Stimulated activated CD4-positive, alpha-beta T cell treated with anti-CD3 and anti-CD28 coated beads, Interleukin-15, amount 100 ng/mL, for 48 hours (primary cell): ENCODE measurements around the gene OR4C46.
"Not testable (repeated sequence)": the region's sequence is repeated elsewhere in the genome, so short reads cannot be mapped to it uniquely, and the experiment has no call there.

Source experiments
- DNase-seq, 2 donors: peaks; one replicate each; pipeline ENCODE4 v3.0.0-alpha.2; 2020; ENCODE audit warnings: low read depth in 2 of 2

The OR4C46 gene

DNA sequence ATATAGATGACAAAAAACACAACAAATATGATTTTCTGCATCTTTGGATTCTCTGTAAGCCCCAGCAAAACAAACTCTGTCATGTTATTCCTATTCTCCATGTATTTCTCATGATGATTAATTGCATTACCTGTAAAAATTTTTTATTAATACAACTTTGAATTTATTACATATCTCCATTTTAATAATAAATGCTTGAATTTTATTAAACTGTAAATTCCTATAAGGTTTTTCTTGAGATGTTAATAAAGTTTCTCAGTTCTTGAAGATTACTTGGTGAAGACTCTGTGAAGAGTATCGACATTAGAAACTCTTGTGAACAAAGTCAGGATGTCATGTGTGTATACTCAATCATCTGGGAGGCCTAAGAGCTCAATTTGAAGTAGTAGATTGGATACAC lies at the start of gene OR4C46:
Gene OR4C46 (minus strand): TSS at position 101 of the 400 bp plus-strand sequence. CDS start 0 bp downstream, at position 101.
- no peak for DNase-seq

DNA sequence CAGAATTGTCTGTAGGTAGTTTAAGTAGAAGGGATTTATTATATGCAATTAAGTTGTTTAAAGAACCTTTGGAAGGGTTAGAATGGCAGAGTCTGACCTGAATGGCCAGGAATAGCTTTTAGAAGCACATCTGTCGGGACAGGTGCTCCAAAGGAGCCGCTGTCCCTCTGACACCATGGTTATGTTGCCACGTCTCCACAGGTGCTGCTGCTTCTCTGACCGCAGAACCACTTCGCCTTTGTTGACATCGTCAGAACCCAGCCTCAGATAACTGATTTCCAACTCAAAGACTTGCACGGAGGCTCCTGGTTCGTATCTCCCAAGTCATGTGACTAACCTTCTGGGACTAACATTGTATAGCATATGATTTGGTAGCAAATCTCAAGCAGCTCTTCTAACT lies 41.8 kb upstream of the OR4C46 start:
- DNase-seq: not testable (repeated sequence)

DNA sequence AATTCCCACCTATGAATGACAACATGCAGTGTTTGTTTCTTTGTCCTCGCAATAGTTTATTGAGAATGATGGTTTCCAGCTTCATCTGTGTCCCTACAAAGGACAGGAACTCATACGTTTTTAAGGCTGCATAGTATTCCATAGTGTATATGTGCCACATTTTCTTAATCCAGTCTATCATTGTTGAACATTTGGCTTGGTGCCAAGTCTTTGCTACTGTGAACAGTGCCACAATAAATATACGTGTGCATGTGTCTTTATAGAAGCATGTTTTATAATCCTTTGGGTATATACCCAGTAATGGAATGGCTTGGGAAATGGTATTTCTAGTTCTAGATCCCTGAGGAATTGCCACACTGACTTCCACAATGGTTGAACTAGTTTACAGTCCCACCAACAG lies 42.4 kb downstream of the OR4C46 start:
- DNase-seq: not testable (repeated sequence)

DNA sequence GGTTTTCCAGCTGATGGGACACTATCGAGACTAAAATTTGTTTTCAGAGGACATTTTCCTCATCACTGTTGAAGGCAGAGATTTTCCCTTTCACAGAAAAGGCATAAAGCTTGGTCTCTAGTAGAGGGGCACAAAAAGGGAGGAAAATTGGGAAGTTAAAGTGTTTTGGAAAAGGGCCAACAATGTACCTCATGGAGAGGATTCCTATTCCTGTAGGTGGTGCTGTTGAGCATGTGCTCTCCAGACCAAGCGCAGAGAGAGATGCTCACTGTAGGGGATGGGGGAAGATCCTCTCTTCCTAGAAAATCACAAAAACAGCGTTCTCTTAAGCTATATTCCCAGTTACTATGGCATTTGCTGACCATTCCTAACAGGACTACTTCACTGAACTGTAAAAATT lies 44.9 kb downstream of the OR4C46 start:
- DNase-seq: no peak

DNA sequence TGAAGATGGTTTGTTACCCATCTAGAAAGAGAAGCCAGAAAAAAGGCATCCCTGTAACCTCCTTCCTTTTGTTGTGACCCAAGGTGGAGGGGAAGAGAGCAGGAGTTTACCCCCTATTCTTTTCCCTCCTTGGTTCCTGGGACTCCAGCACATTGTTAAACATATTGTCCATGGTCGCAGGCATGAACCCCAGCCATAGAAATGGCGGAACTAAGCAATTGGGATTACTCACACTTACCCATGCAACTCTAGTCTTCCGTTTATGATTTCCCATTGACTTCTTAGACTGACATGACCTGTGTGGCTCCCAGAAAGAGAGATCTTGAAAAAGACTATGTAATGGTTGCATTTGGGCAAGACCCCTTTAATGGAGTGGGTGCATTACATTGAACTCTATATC lies 45.4 kb downstream of the OR4C46 start:
- no peak for DNase-seq
